Femur (tissue), 1 donor: ENCODE data around the gene PRDM16.
A peak's percentile ranks its signal among the peaks of the same experiment; 100 is the strongest.

Source experiments
- DNase-seq: peaks from one replicate; pipeline ENCODE4 v3.0.0-alpha.2; 2017

PRDM16 gene

DNA sequence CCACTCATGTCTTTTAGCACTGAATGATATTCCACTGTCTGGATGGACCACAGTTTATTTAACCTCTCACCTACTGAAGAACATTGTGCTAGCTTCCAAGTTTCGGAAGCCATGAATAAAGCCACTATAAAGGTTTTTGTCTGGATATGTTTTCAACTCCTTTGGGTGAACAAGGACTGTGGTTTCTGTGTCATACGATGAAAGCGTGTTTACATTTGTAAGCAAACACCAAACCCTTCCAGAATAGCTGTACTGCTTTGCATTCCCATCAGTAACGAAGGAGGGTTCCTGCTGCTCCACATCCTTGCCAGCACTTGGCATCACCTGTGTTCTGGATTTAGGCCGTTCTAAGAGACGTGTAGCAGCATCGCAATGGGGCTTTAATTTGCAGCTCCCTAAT lies 374.8 kb downstream of the PRDM16 start:
- no peak for DNase-seq

DNA sequence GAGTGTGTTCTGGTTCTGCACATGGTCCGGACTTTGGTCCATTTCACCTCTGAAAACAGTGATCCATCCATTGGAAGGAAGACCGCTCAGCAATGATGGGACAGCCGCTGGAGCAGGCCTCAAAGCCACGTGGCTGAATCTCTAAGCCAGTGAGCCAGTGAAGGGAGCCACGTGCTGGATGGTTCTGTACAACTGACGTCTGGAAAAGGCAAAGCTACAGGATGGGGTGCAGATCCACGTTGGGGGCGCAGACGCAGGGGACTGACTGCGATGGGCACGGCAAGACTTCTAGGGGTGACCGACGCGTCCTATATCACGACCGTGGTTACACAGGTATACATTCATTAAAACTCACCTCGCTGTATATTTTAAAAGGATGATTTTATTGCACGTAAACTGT lies 375.3 kb downstream of the PRDM16 start:
- no peak for DNase-seq

DNA sequence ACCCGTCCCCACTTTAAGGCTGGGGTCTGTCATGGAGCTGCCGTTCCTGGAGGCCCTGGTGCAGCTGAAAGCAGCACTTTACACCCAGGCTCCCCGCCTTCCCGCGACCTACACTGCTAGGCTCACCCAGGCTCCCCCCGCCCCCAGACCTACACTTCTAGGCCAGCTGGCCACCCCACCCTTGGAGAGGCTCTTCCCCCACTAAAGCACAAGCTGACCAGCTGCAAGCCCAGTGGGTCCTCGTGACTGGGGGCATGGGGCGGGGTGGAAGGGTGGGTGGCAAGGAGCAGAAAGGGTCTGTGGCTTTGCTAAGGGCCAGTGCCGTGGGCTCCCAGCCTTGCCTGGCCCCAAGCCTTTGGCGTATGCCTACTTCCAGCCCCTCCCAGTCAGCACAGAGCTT lies 375.7 kb downstream of the PRDM16 start:
- no peak for DNase-seq

DNA sequence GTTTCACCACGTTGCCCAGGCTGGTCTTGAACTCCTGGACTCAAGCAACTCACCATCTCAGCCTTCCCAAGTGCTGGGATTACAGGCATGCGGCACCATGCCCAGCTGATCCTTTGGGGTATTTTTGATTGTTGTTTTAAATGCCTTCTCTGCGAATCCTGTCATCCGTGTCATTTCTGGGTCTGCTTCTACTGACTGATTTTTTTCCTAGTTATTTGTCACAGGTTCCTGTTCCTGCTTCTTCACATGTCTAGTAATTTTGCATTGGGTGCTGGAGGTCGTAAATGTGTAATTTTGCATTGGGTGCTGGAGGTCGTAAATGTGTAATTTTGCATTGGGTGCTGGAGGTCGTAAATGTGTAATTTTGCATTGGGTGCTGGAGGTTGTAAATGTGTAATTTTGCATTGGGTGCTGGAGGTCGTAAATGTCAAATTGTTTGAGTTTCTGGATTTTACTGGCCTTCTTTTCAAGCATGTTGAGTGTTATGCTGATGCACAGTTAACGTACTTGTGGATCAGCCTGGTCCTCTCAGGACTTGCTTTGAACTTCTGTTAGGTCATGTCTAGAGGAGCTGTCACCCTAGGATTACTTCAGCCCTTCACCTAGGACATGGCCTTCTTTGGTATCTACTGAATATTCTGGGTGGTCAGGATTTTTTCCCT lies 381.3 kb downstream of the PRDM16 start:
- DNase-seq = no peak

DNA sequence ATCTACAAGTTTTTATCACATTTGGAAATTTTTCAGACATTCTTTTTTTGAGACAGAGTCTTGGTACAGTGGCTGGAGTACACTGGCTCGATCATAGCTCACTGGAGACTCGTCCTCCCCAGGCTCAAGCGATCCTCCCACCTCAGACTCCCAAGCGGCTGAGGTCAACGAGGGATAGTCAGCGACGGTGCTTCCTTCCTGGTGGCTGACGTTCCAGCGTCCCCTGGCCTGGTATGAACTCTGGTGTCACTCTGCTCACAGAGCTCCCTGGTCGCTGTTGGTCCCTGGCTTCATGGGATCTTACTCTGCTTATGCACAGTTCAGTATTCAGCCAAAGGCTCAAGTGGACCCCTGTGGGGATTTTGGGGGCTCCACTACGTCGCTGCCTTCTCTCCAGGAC lies 382.0 kb downstream of the PRDM16 start:
- DNase-seq = no peak

DNA sequence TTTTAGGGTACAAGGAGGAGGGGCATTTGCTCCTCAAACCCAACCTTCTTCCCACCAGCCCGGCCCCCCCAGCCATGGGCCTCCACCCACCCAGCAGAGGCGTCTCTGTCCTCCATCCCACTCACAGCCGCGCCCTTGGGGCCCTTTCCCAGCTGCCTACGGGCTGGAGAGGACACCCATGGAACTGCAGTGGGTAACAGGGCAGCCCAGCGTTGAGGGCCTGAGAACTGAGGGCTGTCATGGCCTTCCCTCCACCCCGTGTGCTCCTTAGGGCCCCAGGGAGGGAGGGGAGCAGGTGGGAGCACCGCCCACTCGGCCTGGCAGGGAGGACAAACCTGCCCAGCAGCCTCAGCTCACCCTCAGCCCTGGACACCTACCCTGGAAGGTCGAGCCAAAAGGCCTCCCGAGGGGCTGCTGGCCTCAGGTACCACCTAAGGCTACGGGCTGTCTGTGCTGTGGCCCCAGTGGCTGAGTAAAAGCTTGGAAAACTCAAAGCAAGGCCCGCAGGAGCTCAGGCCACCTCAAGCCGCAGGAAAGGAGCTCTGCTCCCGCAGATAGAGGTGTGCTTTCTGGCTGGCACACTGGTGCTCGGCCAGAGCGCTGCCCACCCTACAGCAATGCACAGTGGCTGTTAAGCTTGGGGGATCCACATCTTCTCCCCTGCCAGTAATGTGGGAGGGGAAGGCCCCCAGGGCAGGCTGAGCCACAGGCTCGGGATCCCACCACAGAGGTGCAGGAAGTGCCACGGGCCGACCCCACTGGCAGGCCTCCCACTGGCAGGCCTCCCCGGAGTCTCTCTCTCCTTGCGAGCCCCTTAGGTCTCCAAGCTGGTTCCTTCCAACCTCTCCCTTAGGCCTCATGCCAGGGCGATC lies 383.2 kb downstream of the PRDM16 start:
- no peak for DNase-seq

DNA sequence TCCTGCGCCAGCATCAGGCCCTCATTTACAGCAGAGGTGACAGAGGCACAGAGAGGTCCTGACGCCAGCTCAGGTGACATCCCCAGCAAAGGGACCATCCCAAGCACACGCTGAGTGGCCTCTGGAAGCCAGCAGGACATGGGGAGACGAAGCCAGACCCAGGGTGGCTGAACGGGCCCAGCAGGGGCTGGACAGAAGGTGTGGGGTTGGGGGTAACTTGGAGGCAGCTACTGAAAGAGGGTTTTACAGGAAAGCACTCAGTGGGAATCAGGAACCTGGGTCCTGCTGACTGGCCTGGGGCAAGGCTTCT lies 383.8 kb downstream of the PRDM16 start:
- DNase-seq = no peak

DNA sequence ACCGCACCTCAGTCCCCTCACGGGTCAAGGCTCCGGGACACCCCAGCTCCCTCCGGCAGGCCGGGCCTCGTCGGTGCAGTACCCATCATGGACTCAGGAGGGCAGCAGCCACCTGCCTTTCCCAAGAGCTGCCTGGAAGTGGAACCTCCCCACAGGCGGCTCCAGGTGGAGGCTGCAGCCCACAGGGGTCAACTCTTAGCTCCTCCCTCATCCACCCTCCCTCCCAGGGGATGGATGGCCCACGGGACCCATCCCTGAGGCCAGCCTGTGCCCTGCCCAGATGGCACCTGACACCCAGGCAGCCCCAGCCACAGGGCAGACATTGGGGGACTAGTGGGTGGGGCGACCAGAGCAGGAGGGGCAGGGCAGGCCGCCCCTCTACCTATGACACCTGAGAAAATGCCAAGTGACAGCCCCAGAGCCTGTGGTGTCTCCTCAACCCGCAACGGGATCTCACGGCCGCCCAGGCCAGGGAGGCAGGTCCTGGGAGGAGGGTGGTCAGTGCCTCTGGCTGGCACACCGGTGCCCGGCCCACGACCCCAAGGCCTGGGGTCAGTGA lies 384.3 kb downstream of the PRDM16 start:
- peak; percentile 78 for DNase-seq

DNA sequence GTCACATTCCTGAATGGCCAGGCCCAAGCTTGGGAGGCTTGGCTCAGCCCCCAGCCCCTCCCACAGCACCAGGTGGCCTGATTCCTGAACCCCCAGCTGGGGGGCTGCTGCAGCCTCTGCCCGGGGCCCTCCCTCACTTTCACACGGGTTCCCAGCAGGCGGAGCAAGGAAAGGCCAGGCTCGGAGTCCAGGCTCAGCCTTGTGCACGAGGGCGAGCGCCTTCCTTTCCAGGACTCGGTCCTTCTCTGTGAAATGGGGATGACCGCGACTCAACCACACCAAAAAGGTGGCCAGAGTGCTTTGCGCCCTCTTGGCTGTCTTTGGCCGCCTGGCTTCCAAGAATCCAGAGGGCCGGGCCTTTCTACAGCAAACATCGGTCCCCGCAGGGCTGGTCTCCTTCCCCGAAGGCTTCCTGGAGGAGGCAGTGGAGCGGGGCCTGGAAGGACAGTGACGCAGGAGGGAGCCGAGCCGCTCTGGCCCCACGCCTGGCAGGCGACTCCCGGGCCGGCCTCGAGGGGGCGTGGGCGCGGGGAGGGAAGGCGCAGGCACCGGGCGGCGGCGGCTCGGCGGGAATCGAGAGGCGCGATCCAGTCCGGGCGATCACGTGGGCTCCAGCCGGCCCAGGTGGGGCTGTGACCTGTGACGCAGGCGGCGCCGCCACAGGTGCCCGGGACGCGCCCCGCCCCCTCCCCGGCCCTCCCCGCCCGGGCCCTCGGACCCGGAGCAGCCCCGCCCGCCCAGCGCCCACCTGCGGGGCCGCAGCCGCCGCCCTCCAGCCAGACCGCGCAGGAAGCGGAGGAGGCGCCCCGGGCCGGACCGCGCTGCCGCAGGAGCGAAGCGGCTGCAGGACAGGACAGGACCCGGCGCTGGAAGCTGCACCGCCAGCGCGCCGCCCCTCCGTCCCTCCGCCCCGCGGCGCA lies 385.1 kb downstream of the PRDM16 start, which contains the start of gene ARHGEF16:
Gene ARHGEF16 (plus strand): TSS at position 775 of the 920 bp plus-strand sequence. CDS start 8,420 bp downstream, outside the sequence.
- DNase-seq = no peak

DNA sequence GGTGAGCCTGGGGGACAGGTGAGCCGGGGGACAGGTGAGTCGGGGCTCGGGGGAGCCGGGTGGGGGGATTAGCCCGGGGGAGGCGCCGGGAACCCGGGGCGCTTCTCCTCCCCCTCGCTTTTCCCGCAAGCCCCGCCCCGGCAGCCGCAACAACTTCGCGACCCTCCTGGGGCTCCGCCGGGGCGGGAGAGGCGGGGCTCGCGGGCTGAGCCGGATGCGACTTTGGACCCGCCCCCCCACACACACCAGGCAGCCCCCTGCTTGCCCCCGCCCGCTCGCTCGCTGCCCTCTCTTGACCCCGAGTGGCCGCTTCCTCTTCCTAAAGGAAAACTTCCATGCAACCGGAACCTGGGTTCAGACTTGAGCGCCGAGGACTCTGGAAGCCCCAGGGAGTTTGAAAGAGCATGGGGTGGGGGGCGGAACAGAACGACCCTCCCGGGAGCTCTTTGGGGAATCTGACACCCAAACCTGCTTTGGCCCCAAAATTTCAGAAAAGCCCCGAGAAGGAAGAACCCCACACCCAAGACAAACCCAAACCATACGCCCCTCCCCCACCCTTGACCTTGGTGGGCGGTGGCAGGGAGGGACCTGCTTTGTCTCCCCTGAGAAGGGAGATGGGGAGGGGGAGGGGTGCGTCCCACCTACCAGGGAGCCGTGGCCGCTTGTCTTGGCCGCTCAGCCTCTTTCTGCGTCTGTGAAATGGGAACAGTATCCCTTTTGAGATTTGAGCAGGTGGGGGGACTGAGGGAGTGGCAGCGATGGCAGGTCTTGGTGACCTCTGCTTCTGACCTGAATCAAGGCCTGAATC lies 386.0 kb downstream of the PRDM16 start:
- DNase-seq = peak; percentile 54

DNA sequence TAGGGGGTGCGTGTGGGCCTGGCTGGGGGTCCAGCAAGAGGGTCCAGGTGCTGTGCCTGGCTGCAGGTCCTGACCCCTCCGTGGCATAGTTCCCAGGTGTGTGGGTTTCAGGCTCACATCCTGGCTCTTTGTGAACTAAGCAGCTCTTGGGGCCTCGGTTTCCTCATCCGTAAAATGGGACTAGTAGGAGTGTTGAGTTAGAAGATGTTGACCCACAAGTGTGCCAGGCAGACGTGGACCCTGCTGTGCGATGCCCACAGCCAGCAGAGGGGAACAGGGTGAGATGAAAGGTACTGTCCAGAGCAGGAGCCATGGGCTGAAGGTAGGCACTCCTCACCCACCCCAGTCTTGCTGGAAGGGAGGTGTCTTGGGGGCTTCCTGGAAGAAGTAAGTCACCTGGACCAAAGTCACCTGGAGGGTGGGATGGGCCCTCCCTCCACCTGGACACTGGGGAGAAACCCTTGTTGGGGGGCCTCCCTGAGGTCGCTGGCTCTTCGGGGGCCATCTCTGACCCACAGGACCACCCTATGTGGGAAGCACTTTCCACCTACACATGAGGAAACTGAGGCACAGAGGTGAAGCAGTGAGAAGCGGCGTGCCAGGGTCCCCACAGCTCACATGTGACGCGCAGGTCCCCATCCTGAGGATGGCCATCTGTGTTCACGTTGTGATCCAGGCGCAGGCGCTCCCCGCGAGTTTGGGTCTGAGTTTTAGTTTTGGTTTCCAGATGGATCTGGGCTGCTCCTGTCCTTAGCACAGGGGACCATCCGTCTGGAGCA lies 386.9 kb downstream of the PRDM16 start:
- no peak for DNase-seq

DNA sequence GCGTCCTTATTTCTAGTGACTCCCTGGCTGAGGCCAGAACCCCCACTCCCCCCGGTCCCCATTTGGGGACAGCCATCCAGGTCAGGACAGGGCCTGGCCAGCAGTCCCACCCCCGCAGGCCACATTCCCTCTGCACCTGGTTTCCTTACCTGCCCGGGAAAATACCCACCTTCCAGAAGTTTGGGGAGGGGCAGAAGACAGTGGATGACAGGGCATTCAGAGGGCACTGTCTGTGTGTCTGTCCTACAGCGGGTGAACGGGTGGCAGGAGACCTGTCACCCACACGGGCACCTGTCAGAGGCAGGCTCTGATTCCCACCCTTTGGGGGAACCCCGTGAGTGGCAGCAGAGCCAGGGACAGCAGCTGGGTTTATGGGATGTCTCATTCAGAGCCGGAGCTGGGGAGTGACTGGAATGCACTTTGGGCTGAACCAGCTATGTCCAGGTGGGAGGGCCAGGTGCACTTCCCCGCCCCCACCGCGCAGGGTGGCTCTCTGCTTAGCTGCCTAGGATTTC lies 387.5 kb downstream of the PRDM16 start:
- no peak for DNase-seq

DNA sequence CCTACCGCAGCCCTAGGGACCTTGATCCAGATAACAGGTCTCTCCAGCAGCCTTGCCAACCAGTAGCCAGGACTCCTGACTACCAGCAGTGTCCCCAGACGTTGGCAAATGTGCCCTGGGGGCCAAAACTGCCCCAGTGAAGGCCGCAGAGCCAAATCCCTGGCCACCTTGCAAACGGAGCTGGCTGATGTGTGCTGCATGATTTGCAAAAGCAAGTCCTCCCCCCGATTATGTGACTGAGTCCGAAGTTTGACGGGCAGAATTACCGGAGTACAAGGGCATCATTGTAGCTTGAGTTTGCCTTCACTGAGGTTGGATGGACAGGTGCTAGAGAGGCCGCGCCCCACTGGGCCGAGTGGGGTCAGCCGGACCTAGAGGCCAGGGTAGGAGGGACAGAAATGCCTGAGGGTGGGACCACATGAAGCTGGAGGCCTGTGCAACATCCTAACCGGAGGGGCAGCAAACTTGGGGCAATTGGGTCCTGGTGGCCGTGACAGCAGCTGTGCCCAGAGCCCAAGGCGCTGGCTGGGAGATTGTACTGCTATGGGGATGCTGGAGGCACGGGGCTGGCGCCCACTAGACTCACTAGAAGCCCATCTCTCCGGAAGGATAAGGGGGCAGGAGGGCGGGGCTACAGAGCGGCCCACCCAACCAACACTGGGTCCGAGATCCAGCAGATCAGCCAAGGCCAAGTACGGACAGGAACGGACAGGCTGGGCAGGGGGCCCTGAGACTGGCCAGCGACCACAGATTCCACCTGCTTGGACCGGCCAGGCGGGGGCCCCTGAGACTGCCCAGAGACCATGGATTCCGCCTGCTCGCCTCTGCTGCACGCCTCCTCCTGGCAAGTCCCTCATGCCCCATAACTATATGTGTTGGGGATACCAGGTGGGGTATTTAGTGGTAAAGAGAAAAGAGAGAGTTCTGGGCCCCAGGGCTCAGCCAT lies 388.2 kb downstream of the PRDM16 start:
- no peak for DNase-seq

DNA sequence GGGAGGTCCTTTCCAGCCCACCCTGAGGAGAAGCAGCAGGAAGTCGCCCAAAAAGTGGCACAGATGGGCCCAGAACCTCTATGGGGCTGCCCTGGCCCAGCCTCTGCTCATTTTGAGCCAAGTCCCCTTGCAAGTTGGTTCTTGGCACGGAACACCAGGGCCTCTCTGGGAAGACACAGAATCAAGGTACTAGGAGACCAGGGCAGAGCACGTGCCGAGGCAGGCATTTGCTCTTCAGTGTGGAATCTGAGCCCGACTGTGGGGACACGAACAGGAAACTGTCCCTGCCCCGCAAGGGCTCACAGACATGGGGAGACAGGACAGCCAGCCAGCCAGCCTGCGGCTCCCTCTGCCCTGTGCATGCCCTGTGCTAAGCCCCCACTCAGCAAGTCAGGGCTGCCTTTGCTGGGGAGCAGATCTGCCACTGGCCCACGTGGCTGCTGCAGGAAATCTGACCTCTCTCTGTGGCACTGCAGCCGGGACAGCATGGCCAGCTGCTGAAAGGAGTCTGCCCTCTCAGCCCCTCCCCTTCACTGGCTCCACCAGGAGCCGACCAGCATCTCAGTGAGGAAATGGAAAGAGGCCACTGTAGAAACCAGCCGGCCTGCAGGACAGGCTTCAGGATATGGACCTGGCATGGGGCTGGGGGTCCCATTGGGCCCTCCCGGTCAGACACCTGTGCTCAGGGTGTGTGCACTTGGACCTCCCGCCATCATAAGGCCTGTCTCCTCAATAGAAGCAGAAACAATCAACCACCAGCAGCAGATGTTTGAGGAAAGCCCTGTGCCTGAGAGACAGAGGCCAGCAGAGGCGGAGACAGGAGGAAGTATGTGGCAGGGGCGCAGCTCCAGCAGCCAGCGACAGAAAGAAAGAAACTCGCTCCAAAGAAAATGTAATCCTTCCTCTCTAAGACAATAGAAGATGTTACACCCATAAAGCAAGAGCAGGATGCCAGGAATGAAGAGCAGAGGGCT lies 389.2 kb downstream of the PRDM16 start:
- DNase-seq = no peak

DNA sequence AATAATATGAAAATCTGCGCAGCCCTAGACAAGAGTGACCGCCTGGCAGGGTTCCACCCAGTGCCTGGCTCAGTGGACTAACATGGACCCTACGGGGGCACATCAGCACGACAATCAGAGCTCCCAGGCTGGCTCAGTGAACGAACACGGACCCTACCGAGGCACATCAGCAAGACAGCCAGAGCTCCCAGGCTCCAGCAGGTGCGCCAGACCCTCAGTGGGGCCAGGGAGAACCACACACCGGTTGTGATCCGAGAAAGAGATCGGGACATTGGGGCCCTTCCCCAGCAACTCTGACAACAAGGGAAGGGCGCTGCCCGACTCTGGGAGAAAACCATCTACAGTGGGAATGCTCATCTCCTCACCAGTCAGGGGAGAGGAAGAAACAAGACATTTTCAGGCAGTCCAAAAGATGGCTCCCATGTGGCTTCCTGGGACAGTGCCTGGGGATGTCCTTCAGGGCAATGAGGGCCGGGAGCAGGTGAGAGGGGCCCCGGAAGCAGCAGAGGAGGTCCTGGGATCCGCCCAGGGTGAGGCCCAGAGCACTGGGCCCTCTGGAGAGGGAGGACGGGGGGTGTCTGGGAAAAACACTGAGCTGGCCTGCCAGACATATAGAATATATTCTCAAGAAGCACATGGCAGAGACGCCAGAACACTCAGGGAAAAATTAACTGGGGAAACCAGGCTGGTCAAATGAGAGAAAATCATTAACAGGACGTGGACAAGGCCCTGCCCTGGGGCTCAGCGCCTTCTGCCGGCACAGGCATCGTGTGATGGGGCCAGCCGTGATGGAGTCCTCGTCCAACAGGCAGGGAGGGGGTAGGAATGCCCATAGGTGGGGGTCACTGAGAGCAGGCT lies 390.3 kb downstream of the PRDM16 start:
- no peak for DNase-seq

DNA sequence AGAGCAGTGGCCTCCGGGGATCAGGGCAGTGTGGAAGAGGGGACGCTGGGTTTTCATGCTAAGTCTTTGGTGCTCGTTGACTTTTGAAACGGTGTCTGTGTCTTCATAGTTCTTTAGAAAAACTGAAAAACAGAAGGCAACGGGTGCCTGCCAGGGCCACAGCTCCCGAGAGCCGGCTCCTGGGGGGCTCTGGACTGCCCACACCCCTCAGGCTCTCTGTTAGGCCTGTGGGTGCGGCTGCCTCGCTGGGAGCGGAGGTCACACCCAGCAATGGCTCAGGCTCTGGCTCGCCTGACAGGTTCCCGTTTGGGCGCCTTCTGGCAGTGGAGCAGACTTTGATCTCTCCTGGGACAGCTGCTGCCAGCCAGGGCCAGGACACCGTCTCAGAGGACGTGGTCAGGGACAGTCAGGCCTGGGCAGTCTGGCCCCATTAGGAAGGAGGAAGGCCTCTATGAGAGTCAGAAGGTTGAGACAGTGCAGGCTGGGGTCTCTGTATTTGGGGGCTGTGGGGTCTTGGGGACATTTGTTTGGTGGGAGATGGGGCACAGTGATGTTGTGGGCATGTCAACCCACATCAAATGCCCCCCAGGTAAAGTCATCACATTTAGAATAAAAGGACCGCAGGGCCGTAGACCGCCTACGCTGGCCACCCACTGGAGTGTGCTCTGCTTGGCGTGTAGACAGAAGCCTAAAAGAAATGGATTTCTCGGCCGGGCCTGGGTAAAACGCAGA lies 391.1 kb downstream of the PRDM16 start:
- no peak for DNase-seq

DNA sequence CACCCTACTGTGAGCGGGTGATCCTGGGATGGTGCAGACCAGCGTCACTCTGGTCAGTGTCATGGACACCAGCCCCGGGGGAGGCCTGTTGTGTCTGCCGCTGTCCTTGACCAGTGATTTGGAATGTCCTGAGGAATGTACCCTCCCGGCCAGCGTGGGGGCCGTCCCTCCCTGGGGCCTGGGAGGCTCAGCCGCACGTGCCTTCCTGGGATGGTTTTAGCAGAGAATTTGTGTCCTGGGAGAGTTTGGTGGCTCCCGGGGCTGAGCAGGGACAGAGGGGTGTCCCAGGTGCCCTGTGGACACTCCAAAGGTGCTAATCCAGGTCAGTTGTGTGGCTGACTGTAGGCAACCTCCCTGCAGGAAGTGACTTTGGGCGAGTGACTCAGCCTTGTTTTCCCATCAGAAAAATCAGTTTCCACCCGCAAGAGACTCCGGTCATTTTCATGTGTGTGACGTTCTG lies 391.7 kb downstream of the PRDM16 start:
- no peak for DNase-seq
